Keratinocyte (primary cell): ENCODE results near the gene ABLIM2. TPM values are rescaled to one million over a fixed set of nuclear protein-coding genes. Genes with fewer than 3 reads are reported as not detected.

ENCODE experiments used
- DNase-seq: peaks from one replicate; pipeline ENCODE4 v3.0.0-alpha.2; 2011; ENCODE audit warnings: low read depth, missing footprints, low spot score
- FAIRE-seq: peaks from 2 replicates; lab custom pipeline; 2011; peaks lifted over from hg19 to GRCh38; lab: Jason Lieb, UNC
- H2AFZ ChIP-seq: 2 replicates; pipeline ENCODE4 v1.6.0; 2012; ENCODE audit warnings: low read length, control low read depth, inconsistent platforms; ENCODE audit not compliant: control insufficient read depth
- H3K27ac ChIP-seq: 2 replicates; pipeline ENCODE4 v1.5.1; 2011; ENCODE audit warnings: low read length; ENCODE audit not compliant: control insufficient read depth, insufficient read depth
- H3K27me3 ChIP-seq: 3 replicates; pipeline ENCODE4 v1.6.0; 2011; ENCODE audit warnings: low read length; ENCODE audit not compliant: control insufficient read depth, insufficient read depth; ENCODE audit errors: extremely low read depth
- H3K36me3 ChIP-seq, 2 experiments: 2 replicates in 1 of 2; 3 replicates in 1 of 2; pipeline ENCODE4 v1.5.1; 2011; ENCODE audit warnings: low read length in 2 of 2, mild to moderate bottlenecking in 1 of 2; ENCODE audit not compliant: control insufficient read depth in 2 of 2, insufficient read depth in 2 of 2; ENCODE audit errors: extremely low read depth in 1 of 2
- H3K4me1 ChIP-seq: 3 replicates; pipeline ENCODE4 v1.5.1; 2011; ENCODE audit warnings: low read length; ENCODE audit not compliant: control insufficient read depth, insufficient read depth; ENCODE audit errors: extremely low read depth
- H3K4me2 ChIP-seq: 3 replicates; pipeline ENCODE4 v1.6.0; 2011; ENCODE audit warnings: low read depth, low read length; ENCODE audit not compliant: control insufficient read depth, insufficient read depth; ENCODE audit errors: extremely low read depth
- H3K4me3 ChIP-seq, 3 experiments: fragments of 200-600 bp in 1 of 3; sonication (generic) in 1 of 3; 2 replicates in 2 of 3; 3 replicates in 1 of 3; pipeline ENCODE4 v1.5.1; 2011 to 2016; ENCODE audit warnings: low read length in 3 of 3, mild to moderate bottlenecking in 3 of 3, control low read depth in 2 of 3, inconsistent platforms in 1 of 3, low read depth in 1 of 3, mixed read lengths in 1 of 3, mixed run types in 1 of 3, moderate library complexity in 1 of 3; ENCODE audit not compliant: control insufficient read depth in 2 of 3, insufficient read depth in 2 of 3; ENCODE audit errors: extremely low read depth in 1 of 3
- H3K79me2 ChIP-seq: 2 replicates; pipeline ENCODE4 v1.6.0; 2012; ENCODE audit warnings: low read length; ENCODE audit not compliant: control insufficient read depth, insufficient read depth
- H3K9ac ChIP-seq: 3 replicates; pipeline ENCODE4 v1.6.0; 2011; ENCODE audit warnings: low read length; ENCODE audit not compliant: control insufficient read depth, insufficient read depth; ENCODE audit errors: extremely low read depth
- H3K9me1 ChIP-seq: 3 replicates; pipeline ENCODE4 v1.6.0; 2011; ENCODE audit warnings: low read length; ENCODE audit not compliant: control insufficient read depth, insufficient read depth; ENCODE audit errors: extremely low read depth
- H3K9me3 ChIP-seq: 2 replicates; pipeline ENCODE4 v1.5.1; 2012; ENCODE audit warnings: low read depth, low read length; ENCODE audit not compliant: control insufficient read depth
- H4K20me1 ChIP-seq: 3 replicates; pipeline ENCODE4 v1.6.0; 2011; ENCODE audit warnings: low read length; ENCODE audit not compliant: control insufficient read depth, insufficient read depth; ENCODE audit errors: extremely low read depth
- EZH2 ChIP-seq: IDR thresholded peaks from one replicate; pipeline ENCODE4 v1.6.1; 2012; ENCODE audit warnings: inconsistent platforms, mild to moderate bottlenecking, low read length, moderate library complexity
- dilution Hi-C: fragments of 300-500 bp; cut with MboI; formaldehyde crosslinking; loops from one replicate; pipeline ENCODE4 v1.7.0; 2020; ENCODE audit warnings: low sequenced_read_pairs; ENCODE audit not compliant: extremely low pct_ligation_motif_present
- polyA plus RNA-seq, 5 experiments: library from polyadenylated mRNA; depleted of rRNA in 3 of 5; stranded (reverse) in 3 of 5; stranded (forward) in 1 of 5; unstranded in 1 of 5; fragments of >200 nt; gene quantifications; 1 replicate in 1 of 5; 2 replicates in 3 of 5; 3 replicates in 1 of 5; pipeline versions ENCODE4 v1.2.1 to v1.2.3, GENCODE V29; 2011 to 2012; ENCODE audit warnings: missing spikeins in 2 of 5, low read depth in 1 of 5, low replicate concordance in 1 of 5
- TF ChIP-seq, protein P1 (sequence below), 3 experiments: IDR thresholded peaks in 1 of 3; conservative IDR thresholded peaks in 1 of 3; optimal IDR thresholded peaks in 1 of 3; 2 replicates in 2 of 3; 3 replicates in 1 of 3; pipeline versions ENCODE3 to v1.5.1; 2011; ENCODE audit warnings: low read length in 3 of 3, mild to moderate bottlenecking in 3 of 3, moderate library complexity in 2 of 3, control low read depth in 1 of 3, inconsistent platforms in 1 of 3; ENCODE audit not compliant: insufficient read depth in 2 of 3; ENCODE audit errors: extremely low read depth in 1 of 3

Gene ABLIM2
- polyA plus RNA-seq, 1 donor (not counting 4 experiments of a cell fraction or from before 2014, with no cell fraction given), result 0.94 TPM

GRCh38 chr4:8204576-8205227 is 46.1 kb upstream of the ABLIM2 start:
- Histone ChIP-seq H3K36me3 (peaks cover 19 to 26% of the 10 kb centered on the region in 2 experiments), H3K9me1 (no peaks in the 10 kb centered on the region), H3K4me3 (no peak overlapping the region), H2AFZ (no peak overlapping the region), H3K9ac (no peak overlapping the region), H3K79me2 (peaks cover 59% of the 10 kb centered on the region), H4K20me1 (no peaks in the 10 kb centered on the region), H3K27ac (no peak overlapping the region), H3K4me2 (no peak overlapping the region), H3K9me3 (no peaks in the 10 kb centered on the region), H3K27me3 (no peaks in the 10 kb centered on the region), H3K4me1 (peaks cover 39% of the 10 kb centered on the region)
- FAIRE-seq (no peak), DNase-seq (no peak)
- dilution Hi-C loops, result no loop called here
- TF ChIP-seq EZH2, result no peak
- TF ChIP-seq, protein P1, sequence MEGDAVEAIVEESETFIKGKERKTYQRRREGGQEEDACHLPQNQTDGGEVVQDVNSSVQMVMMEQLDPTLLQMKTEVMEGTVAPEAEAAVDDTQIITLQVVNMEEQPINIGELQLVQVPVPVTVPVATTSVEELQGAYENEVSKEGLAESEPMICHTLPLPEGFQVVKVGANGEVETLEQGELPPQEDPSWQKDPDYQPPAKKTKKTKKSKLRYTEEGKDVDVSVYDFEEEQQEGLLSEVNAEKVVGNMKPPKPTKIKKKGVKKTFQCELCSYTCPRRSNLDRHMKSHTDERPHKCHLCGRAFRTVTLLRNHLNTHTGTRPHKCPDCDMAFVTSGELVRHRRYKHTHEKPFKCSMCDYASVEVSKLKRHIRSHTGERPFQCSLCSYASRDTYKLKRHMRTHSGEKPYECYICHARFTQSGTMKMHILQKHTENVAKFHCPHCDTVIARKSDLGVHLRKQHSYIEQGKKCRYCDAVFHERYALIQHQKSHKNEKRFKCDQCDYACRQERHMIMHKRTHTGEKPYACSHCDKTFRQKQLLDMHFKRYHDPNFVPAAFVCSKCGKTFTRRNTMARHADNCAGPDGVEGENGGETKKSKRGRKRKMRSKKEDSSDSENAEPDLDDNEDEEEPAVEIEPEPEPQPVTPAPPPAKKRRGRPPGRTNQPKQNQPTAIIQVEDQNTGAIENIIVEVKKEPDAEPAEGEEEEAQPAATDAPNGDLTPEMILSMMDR (optimal IDR thresholded peaks at IDR 0.05 in 1 of 3, IDR thresholded peaks at IDR 0.05 in 1 of 3, conservative IDR thresholded peaks at IDR 0.05 in 1 of 3; ENCODE audit: extremely low read depth in 1 of 3, insufficient read depth in 2 of 3, low read length in 3 of 3), result no peak

DNA sequence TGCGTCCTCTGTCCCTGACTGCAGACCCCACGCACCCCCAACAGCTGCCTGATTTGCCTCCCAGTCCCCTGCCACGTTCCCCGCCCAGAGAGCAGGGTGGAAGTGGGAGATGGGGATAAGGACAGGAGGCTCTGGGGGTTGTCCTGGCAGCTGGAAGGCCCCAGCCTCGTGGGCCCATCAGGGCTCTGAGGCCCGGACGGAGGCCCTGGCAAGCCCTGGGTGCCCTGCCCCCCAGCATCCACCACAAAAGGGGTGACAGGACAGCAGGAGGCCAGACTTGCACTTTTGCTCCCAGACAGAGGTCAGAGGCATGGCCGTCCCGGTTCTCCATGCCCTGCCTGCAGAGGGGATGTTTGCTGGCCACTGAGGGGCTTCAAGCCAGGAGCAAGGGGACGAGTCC is 45.2 kb upstream of the ABLIM2 start:
- TF ChIP-seq, protein P1 (optimal IDR thresholded peaks at IDR 0.05 in 1 of 3, IDR thresholded peaks at IDR 0.05 in 1 of 3, conservative IDR thresholded peaks at IDR 0.05 in 1 of 3; ENCODE audit: extremely low read depth in 1 of 3, insufficient read depth in 2 of 3, low read length in 3 of 3), result no peak
- no peak for TF ChIP-seq EZH2
- Histone ChIP-seq H3K27ac (no peak overlapping the region), H3K4me1 (peaks cover 45% of the 10 kb centered on the region), H3K79me2 (peaks cover 64% of the 10 kb centered on the region), H4K20me1 (no peaks in the 10 kb centered on the region), H3K27me3 (no peaks in the 10 kb centered on the region), H3K4me2 (no peak overlapping the region), H3K36me3 (peaks cover 11 to 19% of the 10 kb centered on the region in 2 experiments), H3K9me3 (no peaks in the 10 kb centered on the region), H2AFZ (no peak overlapping the region), H3K9me1 (no peaks in the 10 kb centered on the region), H3K4me3 (no peak overlapping the region), H3K9ac (no peak overlapping the region)
- FAIRE-seq (no peak), DNase-seq (no peak)
- dilution Hi-C loops, result no loop called here
